ENCODE measurements around the gene SMYD3.
A peak's percentile ranks its signal among the peaks of the same experiment; 100 is the strongest.

The SMYD3 gene

DNA sequence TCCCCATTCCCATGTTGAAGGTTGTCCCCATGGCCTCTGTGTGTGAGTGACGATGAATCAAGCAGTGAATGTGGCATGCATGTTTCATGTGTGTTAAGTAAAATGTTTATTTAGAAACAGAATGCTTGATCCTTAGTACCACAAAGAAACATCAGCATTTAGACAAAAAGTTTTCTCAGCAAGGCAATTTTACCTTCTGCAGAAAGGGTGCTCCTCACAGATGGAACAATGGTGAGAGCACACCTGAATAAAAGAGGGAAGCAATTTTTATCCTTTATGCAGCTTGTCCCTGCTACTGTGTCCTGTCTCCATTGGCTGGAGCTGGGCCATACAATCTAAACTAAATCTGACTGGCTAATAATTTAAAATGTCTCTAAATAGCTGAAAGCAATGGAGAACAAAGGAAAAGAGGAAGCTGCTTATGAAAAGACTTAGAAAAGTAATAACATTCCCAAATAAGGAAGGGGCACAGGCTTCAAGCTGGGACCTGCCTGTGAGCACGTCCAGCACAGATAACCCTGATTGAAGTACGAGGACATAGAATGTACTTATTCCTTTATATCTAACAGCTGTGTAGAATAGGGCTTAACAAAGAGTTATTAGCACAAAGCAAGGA lies 8.4 kb upstream of the SMYD3 start:
- no peak for DNase-seq

DNA sequence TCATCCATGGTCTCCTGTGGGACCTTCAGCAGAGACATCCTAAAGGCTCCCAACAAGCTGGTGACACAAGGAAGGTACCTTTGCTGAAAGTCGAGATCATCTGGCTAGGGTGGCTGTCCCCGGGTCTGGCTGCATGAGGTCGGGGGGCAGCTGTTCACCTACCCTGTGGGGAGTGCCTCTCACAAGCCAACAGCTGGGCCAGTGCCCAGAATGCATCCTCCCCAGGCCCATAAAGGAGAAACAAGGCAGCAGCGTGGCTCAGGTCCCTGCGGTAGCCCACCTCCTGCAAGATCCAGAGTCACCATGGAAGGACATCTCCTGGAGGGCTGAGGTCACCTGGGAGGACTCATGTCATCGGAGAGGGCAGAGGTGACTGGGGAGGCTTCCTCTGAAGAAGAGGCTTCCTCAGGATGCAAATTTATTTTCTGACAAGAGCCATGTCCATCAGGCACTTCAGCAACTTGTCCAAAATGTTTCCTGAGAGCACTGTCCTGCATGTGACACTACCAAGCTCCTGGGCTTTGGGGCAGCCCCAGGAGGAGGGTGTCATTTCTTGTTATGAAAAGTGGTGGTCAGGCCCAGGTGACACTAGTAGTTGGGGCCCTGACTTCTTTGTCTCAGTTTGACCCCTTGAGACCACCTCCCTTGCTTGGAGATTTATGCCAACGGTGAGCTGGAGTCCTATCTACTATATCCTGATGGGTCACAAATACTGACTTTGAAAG lies 6.7 kb upstream of the SMYD3 start:
- DNase-seq: no peak

DNA sequence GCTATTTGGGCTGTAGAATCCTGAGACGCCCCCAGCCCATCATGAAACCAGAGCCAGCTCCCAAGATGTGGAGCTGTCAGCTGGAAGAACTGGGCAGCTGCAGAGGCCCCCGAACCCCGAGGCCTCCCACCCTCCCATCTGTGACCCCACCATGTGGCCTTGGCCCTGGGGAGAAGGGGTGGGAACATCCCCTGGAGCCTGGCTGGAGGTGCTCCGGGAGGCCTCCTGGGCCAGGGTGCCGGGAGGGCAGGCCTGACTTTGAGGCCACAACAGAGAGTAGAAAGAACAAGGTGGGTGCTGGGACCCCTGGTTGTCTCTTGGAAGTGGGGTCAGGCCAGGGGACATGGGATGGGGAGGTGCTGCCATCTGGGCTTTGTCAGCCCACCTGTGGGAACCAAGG lies 6.0 kb upstream of the SMYD3 start:
- DNase-seq: no peak

DNA sequence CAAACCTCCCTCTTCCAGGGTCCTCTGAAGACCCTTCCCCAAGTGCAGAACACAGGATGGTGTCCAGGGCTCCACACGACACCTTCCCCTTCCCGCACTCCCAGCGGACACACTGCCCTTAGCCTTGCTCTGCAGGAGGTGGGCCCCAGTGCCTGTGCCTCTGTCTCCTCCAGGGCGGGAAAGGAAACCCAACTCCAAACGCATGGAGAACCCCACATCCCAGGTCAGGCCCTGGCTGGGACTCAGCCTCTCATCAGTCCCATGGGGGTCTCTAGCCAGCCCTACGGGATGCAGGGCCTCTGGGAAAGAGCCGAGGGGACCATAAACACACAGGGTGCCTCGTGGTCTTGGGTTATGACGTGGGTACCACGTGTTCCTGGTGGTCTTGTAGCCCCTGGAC lies 5.6 kb upstream of the SMYD3 start:
- no peak for DNase-seq

DNA sequence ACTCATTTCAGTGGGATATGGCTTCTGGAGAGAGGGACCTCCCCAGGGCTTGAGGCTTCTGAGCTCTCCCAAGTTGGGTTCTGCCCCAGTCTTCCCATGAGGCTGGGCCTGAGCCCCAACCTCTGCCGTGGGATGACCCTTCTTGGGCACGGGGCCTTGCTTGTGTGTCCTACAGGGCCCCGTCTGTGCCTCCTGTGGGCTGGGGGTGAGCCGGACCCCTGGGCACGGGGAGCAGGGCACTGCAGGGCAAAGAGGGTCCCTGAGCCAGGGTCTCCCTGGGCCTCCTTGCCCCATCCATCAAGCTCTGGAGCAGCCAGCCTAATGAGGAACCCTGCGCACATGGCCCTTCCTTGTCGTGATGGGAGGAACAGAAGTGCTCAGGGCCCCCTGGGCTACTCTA lies 5.2 kb upstream of the SMYD3 start:
- no peak for DNase-seq

DNA sequence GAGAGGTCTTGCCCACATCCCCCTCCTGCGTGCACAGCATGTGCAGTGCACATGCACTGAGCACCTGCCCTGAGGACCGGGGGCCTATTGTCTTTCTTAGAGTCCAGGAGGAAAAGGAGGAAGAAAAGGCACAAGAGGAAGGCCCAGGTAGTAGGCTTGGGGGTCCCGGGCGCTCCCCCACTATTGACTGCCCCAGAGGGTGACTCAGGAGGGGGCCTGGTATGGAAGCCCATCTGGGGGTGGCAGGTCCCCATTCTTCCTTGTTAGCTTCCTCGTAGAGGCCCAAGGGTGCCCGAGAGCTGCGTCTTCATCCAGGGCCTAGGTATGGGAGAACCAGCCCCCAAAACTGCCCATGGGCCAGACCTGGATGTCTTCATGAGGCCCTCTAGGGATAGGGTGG lies 4.1 kb upstream of the SMYD3 start:
- DNase-seq: no peak

DNA sequence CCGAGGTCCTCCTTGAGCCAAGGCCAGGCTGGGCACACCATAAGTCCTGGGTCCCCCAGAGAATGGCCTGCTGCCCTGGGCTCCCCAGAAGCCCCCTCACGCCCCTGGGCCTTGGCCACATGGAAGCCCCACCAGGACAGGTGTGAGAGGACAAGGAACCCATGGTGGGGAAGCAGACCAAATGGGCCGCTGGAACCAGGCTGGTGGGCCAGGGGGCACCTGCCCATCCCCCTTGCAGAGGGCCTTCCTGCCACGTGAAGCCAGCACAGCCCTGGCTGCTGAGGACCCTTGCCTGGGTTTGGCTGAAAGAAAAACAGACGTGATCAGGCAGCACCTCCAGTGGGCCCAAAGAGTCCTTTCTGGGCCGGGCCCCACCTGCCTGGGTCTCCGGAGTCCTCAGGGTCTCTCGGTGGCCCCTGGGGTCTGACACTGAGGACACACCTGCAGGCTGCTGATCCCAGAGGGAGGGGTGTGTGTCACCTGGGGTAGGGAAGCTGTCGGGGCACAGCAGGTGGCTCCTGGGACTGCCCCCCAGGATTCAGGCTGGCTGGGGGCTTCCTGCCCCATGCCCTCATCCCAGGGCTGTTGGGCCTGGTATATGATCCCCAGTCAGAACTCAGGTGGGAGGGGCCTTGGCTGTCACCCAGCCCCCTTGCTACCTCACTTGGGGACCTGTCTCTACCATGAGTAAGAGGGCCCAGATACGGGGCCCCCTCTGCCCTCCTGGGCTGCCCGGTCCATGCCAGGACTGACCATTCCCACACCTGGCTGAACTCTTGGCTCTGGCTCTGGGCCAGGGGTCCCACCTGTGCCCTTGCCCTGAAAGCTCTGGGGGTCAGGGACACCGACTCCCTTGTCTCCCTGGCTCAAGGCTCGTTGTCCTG lies 3.3 kb upstream of the SMYD3 start:
- no peak for DNase-seq

DNA sequence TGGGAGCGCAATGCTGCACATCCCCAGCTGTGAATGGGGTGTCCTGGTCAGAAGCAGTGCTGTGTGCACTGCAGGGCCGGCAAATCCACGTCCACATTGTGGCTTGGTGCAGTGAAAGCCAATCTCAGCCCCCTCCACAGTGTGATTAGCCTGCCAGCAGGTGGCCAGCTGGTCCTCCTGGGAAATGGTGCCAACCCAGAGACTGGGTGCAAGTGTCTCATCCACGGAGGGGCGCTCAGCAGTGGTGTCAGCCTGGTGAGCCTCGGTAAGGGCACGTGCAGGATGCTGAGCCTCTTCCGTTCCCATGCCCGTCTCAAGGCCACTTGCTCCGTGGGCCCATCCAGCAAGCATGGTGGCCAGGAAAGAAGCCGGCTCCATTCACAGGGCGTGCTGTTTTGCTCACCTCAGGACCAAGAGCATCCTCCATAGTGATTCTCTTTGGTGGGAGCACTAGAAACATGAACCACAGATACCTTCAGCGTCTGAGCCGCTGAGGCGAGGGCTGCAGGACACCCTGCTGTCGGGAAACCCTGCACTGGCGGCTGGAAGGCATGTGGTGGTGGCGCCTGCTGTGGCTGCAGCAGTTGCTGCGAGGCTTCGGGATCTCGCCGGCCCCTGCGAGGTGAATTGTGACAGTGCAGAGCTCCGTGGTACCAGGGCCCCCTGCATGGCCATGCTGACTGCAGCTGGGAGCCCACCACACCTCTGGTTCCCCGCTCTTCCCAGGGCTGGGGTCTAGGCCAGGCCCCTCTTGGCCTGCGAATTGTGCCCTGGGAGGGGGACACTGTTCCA lies 2.0 kb upstream of the SMYD3 start:
- DNase-seq: no peak

DNA sequence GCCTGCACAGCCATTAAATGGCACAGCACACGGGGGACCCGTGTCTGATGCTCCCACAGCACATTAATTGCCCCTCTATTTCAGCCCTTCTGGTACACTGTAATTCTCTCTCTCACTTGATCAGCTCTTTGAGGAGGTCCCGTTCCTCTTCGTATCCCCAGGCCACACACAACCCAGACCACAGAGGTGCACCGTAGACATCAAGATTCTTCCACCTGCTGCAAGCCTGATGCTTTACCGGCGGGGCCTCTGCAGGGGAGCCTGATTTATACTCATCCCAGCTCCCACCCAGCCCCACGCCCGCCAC lies 759 bp downstream of the SMYD3 start:
- no peak for DNase-seq

DNA sequence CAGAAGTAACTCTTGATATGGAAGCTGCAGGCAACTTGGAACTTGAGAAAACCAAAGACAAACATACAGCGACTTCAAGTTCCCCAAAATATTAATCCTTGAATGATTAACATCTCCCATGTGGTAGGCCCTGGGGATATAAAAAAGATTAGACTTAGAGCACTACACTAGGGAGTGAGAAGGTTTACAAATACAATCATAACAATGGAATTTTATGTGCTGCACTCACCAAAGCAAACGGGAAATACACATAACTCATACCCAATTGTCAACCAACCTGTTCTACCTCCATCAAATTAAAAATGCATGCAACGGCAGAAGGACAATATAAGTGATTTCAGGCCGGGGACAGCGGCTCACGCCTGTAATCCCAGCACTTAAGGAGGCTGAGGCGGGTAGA lies 3.7 kb downstream of the SMYD3 start:
- DNase-seq: peak; percentile 20

DNA sequence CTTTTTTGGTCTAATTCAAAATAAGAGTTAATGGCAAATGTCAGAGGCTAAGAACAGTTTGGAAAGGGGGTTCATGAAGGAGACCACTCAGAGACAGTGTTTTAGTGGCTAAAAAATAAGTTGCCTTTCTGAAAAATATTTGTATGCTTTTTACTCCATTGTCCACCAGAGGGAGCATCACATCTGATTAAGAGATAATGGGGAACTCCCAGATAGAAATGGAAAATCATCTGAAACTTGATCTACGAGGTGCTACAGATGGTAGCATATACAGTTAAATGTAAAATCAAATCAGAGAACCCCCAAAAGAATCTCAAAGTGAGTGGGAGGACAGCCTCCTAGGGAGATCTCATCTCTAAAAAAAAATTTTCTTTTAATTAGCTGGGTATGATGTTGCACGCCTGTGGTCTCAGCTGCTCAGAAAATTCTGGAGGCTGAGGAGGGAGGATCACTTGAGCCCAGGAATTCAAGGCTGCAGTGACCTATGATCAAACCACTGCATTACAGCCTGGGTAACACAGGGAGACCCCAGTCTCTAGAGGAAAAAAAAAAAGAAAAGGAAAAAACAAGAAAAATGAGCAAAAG lies 9.7 kb downstream of the SMYD3 start:
- DNase-seq: peak; percentile 74

DNA sequence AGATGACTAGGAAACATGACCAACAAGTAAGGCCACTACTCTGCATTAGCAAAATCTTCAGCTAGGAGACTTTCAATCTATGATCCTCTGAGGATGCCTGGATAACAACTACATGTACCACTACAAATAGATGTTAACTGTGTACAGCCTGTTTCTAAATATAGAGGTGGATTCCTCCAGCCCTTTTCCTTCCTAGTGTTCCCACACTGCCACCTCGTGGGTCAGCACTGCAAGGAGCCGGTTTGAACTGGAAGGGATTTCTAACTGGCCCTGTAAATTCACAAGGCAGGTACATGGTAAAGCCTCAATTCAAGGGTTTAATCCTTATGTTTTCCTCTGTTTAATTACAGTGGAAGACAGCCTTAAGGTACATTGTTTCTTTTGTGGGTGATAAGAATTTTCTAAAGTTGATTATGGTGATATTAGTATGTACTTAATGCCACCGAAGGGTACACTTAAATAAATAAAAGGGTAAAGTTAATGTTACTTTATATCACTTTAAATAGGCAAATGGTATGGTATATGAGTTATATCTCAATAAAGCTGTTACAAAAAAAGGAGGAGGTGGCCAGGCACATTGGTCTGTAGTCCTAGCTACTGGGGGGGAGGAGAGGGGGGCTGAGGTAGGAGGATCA lies 14.4 kb downstream of the SMYD3 start:
- peak; percentile 75 for DNase-seq

DNA sequence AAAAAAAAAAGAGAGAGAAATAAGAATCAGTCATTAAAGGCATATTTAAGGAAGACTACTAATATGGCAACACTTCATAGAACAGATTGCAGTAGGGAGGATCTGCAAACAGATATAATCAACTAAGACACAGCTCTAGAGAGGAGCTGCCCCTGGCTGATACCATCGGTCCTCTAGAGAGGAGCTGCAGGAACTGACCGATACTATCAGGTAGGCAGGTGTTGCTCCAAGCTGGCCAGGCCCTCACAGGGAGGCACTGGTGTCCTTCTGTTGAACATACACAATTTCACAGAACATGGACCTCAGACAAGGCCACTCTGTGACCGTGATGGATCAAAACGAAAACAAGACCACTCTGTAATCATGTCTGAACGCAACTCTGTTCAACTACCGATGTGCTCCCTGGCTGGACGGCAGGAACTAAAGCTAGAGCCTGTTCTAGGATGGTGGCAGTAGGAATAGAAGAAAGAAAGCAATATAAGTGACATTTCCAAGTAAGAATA lies 15.5 kb downstream of the SMYD3 start:
- no peak for DNase-seq

DNA sequence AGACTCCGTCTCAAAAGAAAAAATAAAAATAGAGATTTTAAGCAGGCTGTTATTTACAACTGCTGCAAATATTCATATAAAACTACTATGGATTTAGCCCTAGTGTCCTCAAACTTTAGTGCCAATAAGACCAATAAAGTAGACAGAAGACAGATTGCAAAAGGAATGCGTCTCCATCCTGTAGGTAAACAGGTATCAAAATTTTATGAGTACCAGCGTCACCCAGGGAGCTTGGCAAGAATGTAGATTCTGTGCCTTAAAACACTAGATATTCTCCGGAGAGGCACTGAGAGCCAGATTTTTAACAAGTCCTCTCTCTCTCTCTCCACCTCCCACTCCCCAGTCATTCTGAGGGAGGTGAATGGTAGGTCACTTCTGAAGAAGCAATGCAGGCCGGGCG lies 18.4 kb downstream of the SMYD3 start:
- no peak for DNase-seq

DNA sequence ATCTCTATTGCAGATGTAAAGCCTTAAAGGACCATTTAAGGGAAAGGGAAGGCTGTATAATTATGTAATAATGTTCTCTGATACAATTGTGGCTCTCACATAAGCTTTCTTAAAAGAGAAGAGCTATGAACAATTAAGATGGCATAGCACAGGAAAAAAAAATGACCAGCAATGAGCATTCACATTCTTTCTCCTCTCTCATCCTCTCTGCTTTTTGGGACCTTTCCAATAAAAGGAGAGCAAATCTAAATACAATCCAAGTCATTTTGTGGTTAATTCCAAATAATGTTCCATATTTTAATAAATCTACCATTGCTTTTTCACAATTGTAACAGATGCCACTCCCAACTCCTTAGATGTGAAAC lies 23.5 kb downstream of the SMYD3 start:
- peak; percentile 19 for DNase-seq

DNA sequence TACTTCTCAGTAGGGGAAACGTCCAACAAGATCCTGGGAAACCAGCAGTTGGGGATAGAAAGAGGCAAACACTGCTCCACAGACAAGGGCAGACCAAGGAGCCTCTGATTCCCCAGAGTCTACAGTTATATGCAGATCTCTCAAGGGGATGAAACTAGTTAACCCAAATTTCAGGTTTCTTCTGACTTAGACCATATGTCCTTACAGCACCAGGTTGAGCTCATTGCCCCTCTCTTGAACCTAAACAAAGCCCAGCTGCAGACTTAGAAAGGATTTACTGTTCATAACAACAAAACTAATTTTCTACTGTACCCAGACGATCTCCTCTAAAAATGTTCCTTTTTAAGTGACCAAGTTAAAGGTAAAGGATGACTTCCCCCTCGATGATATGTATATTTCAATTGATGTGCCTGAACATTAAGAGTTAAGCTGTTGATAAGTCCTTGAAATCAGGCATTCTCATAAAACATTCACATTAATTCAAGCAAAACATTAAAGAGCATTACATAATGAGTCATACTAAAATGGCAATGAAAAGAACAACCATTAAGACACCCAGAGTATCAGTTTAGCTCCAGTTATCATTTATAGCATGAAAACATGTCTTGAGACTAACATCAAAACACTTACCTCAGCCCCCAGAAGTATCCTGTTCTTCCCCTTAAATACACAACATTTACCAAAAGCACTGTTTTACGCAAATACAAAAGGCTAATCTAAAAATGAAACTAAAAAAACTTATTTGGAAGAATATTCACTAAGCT lies 24.1 kb downstream of the SMYD3 start:
- DNase-seq: peak; percentile 23

DNA sequence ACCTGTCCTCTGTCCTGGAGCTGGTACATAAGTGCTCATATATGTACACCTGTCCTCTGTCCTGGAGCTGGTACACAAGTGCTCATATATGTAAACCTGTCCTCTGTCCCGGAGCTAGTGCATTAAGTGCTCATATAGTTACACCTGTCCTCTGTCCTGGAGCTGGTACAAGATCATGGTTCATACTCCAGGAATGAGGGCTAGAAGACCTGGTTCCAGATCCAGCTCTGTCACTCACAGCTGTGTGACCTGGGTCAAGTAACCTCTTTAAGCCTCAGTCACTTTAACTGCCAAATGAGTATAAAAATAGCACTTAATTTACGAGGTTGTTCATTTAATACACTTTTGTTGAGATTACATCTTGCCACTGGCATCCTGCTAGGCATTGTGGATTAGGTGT lies 28.0 kb downstream of the SMYD3 start:
- DNase-seq: no peak

DNA sequence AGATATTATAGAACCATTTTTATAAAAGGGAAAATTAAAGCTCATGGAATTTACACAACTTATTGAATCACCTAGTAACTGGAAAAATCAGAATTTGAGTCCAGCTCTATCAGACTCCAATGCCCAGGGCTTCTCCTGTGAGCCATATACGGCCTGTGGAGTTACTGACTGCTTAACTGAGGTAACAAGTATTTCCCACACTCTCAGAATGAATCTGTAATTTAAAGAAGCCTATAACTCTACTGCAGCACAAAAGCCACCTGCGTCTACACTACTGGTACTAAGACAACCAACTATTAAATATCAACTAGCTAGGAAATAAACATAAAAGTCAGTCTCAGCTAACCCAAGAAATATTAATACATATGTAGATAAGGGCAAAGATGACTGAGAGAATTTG lies 29.4 kb downstream of the SMYD3 start:
- no peak for DNase-seq

DNA sequence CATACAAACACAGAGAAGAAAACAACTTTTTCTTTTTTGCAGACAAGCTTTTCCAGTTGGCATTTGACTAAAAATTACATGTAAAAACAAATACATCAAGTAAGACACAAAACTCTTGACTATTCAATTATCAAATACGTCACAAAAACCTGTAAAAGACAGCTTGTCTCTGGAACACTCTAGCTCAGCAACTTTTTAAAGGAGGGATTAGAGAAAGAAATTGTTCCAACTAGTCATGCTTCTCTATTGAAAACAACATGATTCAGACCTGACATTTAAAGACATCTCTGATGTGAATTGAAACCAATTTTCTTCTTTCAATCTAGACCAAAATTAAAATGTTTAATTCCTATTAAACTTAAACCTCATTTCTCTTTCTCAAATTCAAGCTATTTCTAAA lies 30.3 kb downstream of the SMYD3 start:
- no peak for DNase-seq

DNA sequence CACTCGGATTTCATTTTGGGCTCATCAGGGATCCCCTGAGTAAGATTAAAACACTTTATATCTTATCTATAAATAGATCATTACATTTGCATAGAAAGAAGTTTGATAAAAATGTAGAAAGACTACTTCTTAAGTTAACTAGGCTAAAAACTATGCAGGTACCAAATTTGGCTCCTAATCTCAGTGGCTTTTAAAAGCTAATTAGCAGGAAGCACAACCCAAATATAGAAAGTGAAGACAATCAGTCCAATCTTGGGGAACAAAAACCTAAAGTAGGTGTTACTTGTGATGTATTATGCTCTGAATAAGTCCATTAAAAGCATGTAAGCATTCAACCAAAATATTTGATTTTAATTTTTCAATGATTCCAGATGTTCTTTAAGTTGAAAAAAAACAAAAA lies 35.4 kb downstream of the SMYD3 start:
- DNase-seq: no peak

DNA sequence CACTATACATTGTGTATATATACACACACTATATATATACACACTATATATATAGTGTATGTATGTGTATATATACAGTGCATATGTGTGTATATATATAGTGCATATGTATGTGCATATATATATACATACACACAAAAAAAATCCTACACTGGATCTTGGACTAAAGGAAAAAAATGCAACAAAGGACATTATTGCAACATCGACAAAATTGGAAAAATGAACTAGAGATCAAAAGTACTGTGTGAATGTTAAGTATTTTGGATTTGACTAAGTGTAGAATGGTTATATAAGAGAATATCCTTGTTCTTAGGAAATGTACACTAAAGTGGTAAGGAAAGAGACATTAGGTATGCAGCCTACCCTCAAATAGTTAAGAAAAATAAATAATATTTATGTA lies 36.5 kb downstream of the SMYD3 start:
- DNase-seq: no peak

DNA sequence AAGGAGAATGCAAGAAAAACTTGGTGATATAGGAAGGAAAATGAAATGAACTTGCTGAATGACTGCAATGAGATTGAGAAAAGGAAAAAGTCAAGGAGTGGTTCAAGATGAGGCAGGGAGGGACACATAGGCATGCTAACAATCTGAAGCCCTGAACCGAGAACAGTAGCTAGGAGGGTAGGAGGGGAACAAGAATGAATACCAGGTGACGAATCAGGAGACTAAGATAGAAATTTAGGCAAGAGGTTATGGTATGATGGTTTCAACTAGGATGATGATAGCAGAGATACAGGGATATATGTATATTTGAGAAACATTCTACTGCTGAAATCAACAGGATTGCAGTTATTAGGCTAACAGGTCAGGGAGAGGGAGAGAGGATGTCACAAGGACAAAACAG lies 44.1 kb downstream of the SMYD3 start:
- no peak for DNase-seq

Measured in HCEC 1CT (cell line).